H1 (cell line): ENCODE results near the gene TRAPPC3. TPM values are rescaled to one million over a fixed set of nuclear protein-coding genes. Genes with fewer than 3 reads are reported as not detected.

Experiments used
- ATF2 ChIP-seq: IDR thresholded peaks from 2 replicates; pipeline ENCODE4 v1.6.1; 2012; ENCODE audit warnings: low read length, inconsistent platforms
- ATF3 ChIP-seq: IDR thresholded peaks from 2 replicates; pipeline ENCODE4 v1.6.1; 2011; ENCODE audit warnings: low read depth, mild to moderate bottlenecking, low read length; ENCODE audit not compliant: insufficient read depth
- EZH2 ChIP-seq: fragments of 200-600 bp; sonication (generic); IDR thresholded peaks from 2 replicates; pipeline ENCODE4 v1.7.1; 2012; ENCODE audit warnings: low read depth, mild to moderate bottlenecking, moderate library complexity, low read length, inconsistent platforms; ENCODE audit not compliant: severe bottlenecking
- FOSL1 ChIP-seq: IDR thresholded peaks from 2 replicates; pipeline ENCODE4 v1.6.1; 2011; ENCODE audit warnings: mild to moderate bottlenecking, low read depth, low read length, moderate library complexity; ENCODE audit not compliant: insufficient read depth
- SIX5 ChIP-seq: IDR thresholded peaks from 2 replicates; pipeline ENCODE4 v1.6.1; 2011; ENCODE audit warnings: mild to moderate bottlenecking, low read depth, low read length
- polyA plus RNA-seq, 7 experiments: library from polyadenylated mRNA; depleted of rRNA in 3 of 7; stranded (reverse) in 5 of 7; unstranded in 2 of 7; fragments of >200 nt in 5 of 7; fragments of 200-250 nt in 2 of 7; gene quantifications; 1 replicate in 5 of 7; 2 replicates in 1 of 7; 4 replicates in 1 of 7; pipeline versions ENCODE4 v1.2.1 to v1.2.3, GENCODE V29; 2011 to 2013; ENCODE audit warnings: missing spikeins in 2 of 7, mixed read lengths in 2 of 7
- total RNA-seq: library from RNA; stranded (reverse); fragmentation: NEBNext Ultra II Directional; extraction: Animal tissue kit (Norgen Biotek cat#: 25700); gene quantifications from 2 replicates; pipeline ENCODE4 v1.2.1, GENCODE V29; 2021

Gene TRAPPC3
- total and polyA plus RNA-seq, 2 of the 8 experiments (the other 6 are each of a cell fraction or from before 2014, with no cell fraction given): 47.8 to 51.0 TPM

GRCh38 chr1:36133484-36133883, 15.8 kb downstream of the TRAPPC3 start (continued):
- TF ChIP-seq ATF2 (no peak), FOSL1 (no peak), EZH2 (no peak), SIX5 (no peak), ATF3 (no peak)
